GM12878 (cell line): ENCODE results near the gene SCGB1A1.

Experiments
- CBFB ChIP-seq: IDR thresholded peaks from 2 replicates; pipeline ENCODE4 v1.6.1; 2016; ENCODE audit warnings: antibody characterized with exemption, low read depth
- EZH2 ChIP-seq: IDR thresholded peaks from 2 replicates; pipeline ENCODE4 v1.6.1; 2012; ENCODE audit warnings: low read depth, mild to moderate bottlenecking, control low read depth, inconsistent platforms, low read length, borderline replicate concordance; ENCODE audit not compliant: control insufficient read depth
- LARP7 ChIP-seq: fragments of 450-650 bp; IDR thresholded peaks from 2 replicates; pipeline ENCODE4 v1.6.1; 2017; ENCODE audit warnings: mild to moderate bottlenecking
- POLR2AphosphoS5 ChIP-seq: IDR thresholded peaks from 2 replicates; pipeline ENCODE4 v1.6.1; 2011; ENCODE audit warnings: mild to moderate bottlenecking, low read length, inconsistent platforms
- SP1 ChIP-seq: IDR thresholded peaks from one replicate; pipeline ENCODE4 v1.6.1; 2011; ENCODE audit warnings: low read depth, low read length
- YY1 ChIP-seq: IDR thresholded peaks from 2 replicates; pipeline ENCODE4 v1.6.1; 2011; ENCODE audit warnings: low read depth, mild to moderate bottlenecking, low read length
- TF ChIP-seq, protein P1 (sequence below): fragments of 450-650 bp; IDR thresholded peaks from 2 replicates; pipeline ENCODE4 v1.6.1; 2016; ENCODE audit warnings: mild to moderate bottlenecking
- TF ChIP-seq, protein P2 (sequence below): fragments of 450-650 bp; formaldehyde crosslinking; IDR thresholded peaks from 2 replicates; pipeline ENCODE4 v1.5.0; 2022; ENCODE audit warnings: mild to moderate bottlenecking, missing genetic modification characterization
- TF ChIP-seq, protein P3 (sequence below), 3 experiments: IDR thresholded peaks in 2 of 3; conservative IDR thresholded peaks in 1 of 3; 2 replicates each; pipeline ENCODE4 v1.5.1; 2011; ENCODE audit warnings: low read depth in 3 of 3, low read length in 3 of 3, mild to moderate bottlenecking in 3 of 3, control low read depth in 2 of 3, moderate library complexity in 2 of 3, inconsistent platforms in 1 of 3, mixed read lengths in 1 of 3; ENCODE audit not compliant: control insufficient read depth in 2 of 3, insufficient read depth in 1 of 3; ENCODE audit errors: extremely low read depth in 1 of 3

DNA sequence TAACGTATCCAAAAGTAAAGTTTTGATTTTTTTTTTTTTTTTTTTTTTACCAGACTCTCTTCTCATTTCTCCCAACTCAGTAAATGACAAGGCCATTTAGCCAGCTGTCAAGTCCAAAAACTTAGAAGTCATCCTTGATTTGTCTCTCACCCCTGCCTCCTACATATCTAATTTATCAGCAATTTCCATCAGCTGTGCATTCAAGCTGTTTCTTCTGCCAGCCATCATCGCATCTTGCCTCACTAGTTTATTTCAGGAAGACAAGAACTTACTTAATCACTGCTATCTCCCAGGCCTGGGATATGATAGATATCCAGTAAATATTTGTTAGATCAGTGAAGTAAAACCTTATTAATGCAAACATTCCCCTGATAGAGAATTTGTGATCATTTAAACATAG lies 47.6 kb downstream of the SCGB1A1 start:
- TF ChIP-seq POLR2AphosphoS5, result no peak
- no peak for TF ChIP-seq YY1
- no peak for TF ChIP-seq EZH2
- TF ChIP-seq, protein P1, sequence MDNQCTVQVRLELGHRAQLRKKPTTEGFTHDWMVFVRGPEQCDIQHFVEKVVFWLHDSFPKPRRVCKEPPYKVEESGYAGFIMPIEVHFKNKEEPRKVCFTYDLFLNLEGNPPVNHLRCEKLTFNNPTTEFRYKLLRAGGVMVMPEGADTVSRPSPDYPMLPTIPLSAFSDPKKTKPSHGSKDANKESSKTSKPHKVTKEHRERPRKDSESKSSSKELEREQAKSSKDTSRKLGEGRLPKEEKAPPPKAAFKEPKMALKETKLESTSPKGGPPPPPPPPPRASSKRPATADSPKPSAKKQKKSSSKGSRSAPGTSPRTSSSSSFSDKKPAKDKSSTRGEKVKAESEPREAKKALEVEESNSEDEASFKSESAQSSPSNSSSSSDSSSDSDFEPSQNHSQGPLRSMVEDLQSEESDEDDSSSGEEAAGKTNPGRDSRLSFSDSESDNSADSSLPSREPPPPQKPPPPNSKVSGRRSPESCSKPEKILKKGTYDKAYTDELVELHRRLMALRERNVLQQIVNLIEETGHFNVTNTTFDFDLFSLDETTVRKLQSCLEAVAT, result no peak
- TF ChIP-seq, protein P2, sequence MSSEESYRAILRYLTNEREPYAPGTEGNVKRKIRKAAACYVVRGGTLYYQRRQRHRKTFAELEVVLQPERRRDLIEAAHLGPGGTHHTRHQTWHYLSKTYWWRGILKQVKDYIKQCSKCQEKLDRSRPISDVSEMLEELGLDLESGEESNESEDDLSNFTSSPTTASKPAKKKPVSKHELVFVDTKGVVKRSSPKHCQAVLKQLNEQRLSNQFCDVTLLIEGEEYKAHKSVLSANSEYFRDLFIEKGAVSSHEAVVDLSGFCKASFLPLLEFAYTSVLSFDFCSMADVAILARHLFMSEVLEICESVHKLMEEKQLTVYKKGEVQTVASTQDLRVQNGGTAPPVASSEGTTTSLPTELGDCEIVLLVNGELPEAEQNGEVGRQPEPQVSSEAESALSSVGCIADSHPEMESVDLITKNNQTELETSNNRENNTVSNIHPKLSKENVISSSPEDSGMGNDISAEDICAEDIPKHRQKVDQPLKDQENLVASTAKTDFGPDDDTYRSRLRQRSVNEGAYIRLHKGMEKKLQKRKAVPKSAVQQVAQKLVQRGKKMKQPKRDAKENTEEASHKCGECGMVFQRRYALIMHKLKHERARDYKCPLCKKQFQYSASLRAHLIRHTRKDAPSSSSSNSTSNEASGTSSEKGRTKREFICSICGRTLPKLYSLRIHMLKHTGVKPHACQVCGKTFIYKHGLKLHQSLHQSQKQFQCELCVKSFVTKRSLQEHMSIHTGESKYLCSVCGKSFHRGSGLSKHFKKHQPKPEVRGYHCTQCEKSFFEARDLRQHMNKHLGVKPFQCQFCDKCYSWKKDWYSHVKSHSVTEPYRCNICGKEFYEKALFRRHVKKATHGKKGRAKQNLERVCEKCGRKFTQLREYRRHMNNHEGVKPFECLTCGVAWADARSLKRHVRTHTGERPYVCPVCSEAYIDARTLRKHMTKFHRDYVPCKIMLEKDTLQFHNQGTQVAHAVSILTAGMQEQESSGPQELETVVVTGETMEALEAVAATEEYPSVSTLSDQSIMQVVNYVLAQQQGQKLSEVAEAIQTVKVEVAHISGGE (CRISPR knock-in tag), result no peak
- TF ChIP-seq LARP7, result no peak
- TF ChIP-seq, protein P3, sequence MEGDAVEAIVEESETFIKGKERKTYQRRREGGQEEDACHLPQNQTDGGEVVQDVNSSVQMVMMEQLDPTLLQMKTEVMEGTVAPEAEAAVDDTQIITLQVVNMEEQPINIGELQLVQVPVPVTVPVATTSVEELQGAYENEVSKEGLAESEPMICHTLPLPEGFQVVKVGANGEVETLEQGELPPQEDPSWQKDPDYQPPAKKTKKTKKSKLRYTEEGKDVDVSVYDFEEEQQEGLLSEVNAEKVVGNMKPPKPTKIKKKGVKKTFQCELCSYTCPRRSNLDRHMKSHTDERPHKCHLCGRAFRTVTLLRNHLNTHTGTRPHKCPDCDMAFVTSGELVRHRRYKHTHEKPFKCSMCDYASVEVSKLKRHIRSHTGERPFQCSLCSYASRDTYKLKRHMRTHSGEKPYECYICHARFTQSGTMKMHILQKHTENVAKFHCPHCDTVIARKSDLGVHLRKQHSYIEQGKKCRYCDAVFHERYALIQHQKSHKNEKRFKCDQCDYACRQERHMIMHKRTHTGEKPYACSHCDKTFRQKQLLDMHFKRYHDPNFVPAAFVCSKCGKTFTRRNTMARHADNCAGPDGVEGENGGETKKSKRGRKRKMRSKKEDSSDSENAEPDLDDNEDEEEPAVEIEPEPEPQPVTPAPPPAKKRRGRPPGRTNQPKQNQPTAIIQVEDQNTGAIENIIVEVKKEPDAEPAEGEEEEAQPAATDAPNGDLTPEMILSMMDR (IDR thresholded peaks at IDR 0.05 in 2 of 3, conservative IDR thresholded peaks at IDR 0.05 in 1 of 3; ENCODE audit: control insufficient read depth in 2 of 3, extremely low read depth in 1 of 3, insufficient read depth in 1 of 3, low read depth in 3 of 3, low read length in 3 of 3), result no peak
- TF ChIP-seq SP1, result no peak
- no peak for TF ChIP-seq CBFB
